Activated CD8-positive, alpha-beta memory T cell treated with anti-CD3 and anti-CD28 coated beads, Interleukin-2, amount 50 U/mL, for 48 hours (primary cell): ENCODE results near the gene POU6F1.

ENCODE experiments used
- DNase-seq: peaks from one replicate; pipeline ENCODE4 v3.0.0-alpha.2; 2020

POU6F1 gene

DNA sequence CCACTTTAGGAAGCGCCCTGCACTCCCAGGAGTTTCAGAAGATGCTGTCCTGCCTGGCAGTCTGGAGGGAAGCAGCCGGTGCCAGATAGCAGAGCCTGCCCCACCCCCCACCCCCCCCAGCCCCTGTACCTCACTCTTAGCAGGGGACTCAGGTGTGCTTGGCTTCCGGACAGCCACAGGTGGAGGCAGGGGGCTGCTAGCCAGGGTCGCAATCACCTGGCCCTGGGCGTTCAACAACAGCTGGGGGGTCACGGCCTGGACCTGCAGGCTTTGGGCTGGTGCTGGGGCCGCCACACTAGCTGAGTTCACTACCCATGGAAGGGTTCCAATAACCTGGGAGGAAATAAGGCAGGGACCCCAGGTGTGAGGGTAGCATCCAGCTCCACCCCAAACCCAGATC lies 22.0 kb downstream of the POU6F1 start:
- DNase-seq = no peak

DNA sequence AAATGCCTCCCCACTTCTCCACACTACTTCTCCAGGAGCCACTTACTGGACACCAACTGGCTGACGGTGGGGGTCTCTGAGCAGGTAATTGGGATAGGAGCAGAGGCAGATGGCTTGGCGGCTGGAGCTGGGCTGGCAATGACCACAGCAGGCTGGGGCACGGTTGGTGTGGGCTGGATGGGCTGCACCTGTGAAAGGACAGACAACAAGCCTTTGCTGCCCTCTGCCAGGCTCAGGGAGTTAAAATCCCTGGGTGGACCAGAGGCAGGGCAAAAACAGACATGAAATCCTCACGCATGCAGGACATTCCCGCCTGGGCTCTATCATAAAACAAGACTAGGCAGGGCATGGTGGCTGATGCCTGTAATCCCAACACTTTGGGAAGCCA lies 25.6 kb downstream of the POU6F1 start:
- DNase-seq = no peak

DNA sequence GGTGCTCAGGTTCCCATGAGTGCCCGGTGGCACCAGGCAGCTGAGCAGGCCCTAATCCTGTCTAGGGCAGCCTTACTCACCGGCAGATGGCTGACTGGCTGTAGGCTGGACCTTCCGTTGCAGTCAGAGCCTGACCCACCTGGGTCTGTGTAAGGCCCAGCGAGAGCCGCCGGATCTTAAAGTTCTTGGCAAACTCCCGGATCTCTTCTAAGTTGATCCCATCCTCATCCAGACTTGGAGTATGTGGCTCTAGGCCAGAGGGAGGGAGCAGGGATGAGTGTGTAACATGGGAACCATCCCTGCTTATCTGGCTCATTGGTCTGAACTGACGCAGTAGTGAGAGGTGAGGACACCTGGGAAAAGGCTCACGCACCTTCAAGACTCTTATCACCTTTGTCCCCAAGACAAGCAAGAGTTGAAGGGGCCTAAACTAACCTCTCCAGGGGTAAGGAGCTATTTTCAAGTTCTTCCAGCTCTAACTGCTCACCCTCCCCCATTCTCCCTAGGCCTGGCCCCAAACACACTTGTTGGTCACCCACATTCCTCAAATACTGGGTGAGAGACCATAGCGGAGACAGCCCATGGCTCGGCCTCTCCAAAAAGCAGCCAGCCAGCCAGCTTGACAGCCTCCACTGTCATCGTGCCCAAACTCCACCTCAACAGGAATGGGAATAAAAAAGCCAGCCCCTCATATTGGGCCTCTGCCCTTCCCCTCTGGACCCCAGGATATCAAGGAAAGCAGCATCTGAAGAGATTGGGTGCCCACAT lies 26.2 kb downstream of the POU6F1 start:
- no peak for DNase-seq

DNA sequence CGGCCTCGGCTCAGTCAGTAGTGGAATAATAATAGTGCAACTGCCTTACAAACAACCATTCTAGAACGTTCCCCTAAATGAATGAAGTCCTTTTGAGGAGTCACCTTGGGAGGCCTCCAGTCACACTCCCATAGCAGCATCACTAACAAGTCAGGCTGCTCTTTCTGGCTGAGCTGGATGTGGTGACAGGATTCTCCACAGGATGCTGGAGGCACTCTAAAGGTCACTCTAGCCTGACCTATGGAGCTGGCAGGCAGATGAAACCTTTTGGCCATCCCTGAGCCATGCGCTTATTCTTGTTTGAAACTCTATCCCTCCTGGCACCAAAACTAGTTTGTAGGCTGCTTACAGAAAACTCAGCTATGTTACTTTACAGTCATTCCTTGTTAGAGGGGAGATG lies 27.0 kb downstream of the POU6F1 start:
- DNase-seq = no peak

DNA sequence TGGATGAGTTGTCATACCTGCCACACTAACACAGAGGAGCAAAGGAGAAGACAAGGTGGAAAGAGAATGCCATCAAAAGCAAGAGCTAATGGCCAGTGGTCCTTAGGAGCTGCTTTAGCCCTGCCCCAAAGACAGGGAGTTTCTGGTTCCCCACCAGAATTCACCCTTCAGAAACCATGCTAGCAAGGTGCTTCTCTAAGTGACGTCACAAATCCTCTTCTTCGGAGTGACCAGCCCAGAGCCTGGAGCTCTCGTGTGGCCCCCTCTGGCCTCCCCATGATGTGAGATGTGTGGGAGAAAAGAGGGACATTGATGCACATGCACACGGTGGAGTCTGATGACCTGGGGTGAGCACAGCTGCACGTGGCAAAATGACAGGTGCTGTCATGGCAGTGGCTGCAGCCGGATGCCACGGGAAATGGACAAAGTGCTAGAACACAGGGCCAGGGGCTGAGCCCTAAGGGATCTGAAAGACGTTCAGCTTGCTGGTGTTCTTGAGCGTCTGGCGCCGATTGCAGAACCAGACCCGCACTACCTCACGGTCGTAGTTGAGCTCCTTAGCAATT lies 28.0 kb downstream of the POU6F1 start:
- DNase-seq = no peak

DNA sequence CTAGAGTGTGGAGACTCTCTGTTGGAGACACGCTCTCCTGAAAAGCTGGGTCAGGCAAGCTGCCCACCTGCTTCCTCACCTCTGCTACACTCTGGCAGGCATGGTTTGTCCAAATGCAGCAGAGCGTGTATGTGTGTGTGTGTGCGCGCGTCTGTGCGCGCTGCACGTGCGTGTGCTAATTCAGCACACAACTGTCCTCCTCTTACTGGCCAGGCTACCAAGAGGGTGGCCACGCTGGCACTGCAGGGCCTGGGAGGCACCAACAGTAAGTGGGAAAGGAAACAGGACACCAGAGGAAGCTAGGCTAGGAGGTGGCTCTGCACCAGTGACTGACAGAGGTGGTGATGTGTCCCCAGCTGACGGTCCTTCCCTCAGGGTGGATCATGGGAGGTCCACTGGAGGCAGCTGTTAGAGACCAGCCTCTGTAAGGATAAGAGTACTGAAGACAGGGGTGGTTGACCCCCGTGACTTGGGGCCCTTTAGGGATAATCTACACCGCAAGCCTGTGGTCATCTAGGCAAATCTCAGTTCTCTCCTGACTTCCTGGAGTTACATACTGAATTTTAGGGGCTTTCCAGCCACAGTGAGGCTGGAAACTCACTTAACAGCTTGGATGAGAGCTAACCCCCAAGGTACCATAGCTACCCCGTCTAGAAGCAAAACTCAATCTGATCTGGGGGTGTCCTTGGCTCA lies 29.4 kb downstream of the POU6F1 start:
- no peak for DNase-seq

DNA sequence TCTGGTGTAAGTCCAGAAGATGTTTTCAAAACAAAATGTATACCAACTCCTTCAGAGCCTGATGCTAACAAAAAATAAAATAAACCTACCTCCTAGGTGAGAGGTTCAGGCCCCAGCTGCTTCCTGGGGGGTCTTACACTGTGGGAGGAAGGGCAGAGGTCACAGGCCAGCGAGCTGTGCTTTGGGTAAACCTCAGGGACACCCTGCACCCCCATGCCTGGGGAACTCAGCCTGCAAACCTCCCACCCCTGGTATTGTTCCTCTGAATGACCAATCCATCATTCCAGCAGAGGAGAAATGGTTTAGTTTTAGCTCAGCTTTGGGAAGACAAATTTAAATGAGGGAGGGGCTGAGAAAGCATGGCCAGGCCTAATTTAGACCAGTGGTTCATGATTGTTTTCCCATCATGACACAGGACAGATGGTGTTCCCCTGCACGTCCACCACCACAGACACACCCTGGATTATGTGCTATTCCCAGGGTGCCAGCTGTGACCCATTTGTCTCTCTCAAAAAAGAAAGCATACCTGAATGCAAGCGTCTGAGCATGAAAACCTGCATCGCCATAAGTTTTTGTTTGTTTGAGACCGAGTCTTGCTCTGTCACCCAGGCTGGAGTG lies 30.4 kb downstream of the POU6F1 start:
- DNase-seq = no peak

DNA sequence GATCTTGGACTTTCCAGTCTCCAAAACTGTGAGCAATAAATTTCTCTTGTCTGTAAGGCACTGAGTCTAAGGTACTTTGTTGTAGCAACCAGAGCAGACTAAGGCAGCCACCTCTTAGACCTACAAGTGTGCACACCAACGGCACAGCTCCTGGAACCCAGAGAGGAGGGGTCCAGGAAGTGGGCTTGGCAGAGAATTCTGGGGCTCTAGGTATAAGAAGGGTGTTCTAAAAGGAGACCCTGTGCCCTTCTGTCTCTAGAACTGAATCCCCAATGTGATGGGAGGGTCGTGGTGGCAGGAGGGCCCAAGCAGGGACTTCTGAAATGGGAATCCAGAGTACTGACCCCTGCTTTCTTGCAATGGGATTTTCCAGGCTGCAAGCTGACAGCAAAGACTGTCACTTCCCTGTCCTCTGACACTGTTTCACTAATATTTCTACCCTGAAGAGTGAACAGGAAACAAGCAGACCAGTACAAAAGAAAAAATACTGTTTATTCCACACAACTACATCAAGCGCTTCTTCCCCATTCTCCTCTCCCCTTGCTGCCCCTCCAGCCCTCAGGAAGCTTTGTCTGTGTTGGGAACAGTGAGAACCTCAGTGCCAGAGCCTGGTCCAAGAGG lies 31.3 kb downstream of the POU6F1 start:
- no peak for DNase-seq

DNA sequence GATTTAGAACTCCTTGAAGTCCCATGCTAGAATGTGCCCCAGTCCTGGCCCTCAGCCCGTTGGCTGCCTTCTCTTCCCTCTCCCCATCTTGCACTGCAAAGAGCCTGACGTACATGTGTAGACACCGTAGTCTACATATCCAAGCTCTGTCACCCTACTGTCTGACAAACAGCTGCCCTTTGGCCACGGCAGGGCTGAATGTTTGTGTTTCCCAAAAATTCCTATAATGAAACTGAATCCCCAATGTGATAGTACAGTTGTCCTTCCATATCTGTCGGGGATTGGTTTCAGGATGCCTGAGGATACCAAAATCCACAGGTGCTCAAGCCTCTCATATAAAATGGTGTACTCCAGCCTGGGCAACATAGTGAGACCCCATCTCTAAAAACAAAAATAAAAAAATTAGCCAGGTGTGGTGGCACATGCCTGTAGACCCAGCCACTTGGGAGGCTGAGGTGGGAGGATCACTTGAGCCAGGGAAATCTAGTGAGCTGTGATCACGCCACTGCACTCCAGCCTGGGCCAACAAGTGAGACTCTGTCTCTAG lies 32.6 kb downstream of the POU6F1 start:
- DNase-seq = no peak

DNA sequence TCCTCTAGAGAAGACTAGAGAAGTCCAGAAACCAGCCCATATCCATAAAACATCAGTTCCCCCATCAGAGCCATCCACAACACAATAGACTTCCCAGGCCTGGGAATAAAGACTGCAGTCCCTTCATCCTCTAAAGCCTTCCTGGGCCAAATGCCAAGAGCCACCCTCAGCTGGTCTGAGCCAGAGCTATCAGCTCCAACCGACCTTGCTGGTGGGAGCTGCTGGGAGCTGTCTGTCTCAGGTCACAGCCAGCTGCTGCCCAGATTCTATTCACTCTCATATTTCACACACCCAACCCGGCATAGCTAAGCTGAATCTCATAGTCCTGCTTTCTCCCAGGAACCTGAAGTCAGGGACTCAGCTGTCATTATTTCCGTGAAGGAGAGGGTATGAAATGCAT lies 34.0 kb downstream of the POU6F1 start:
- no peak for DNase-seq

DNA sequence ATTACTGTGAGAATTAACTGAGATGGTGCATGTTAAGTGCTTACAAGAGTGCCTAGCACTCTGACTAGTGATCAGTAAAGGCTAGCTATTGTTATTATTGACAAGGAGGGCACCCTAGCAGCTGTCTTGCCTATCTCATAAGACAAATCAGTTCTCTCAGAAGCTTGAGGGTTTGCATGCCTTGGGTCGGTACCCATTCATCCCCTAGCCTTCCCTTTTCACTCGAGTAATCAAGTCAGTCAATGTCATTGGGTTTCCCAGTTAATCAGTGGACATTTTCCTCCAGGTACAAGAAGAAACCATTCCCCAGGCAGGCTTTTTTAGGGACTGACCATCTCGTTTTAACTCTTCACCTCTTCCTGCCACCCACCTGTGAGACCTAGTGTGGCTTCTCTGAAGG lies 34.5 kb downstream of the POU6F1 start:
- DNase-seq = no peak

DNA sequence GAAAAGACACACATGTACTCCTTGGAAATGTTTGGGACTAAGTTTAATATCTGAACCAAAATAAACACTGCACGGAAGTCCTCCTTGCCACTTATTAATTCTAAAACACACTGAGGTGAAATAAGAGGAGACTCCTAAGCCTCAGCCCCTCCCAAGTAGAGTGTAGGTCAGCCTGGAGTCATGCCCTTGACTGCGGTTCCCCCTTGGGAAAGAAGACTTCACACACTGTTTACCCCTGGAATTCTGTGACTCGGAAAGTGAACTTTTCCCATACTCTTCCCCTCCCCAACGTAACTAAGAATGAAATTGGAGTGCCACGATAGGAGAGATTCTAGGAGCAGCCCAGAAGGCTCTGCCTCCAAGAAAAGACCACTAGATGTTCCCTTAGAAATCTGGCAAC lies 36.3 kb downstream of the POU6F1 start:
- no peak for DNase-seq

DNA sequence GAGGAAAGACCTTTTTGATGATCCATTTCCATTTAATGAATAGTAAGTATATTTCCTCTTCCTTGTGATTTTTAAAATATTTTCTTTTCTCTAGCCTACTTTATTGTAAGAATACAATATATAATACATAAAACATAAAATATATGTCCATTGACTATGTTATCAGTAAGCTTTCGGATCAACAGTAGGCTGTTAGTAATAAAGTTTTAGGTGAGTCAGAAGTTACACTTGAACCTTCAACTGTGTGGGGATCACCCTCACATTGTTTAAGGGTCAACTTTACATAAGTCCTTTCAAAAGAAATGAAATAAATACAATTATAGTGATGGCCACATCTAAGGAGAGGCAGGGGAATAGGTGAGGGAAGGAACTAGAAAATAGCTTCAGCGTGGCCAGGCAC lies 40.0 kb downstream of the POU6F1 start:
- no peak for DNase-seq

DNA sequence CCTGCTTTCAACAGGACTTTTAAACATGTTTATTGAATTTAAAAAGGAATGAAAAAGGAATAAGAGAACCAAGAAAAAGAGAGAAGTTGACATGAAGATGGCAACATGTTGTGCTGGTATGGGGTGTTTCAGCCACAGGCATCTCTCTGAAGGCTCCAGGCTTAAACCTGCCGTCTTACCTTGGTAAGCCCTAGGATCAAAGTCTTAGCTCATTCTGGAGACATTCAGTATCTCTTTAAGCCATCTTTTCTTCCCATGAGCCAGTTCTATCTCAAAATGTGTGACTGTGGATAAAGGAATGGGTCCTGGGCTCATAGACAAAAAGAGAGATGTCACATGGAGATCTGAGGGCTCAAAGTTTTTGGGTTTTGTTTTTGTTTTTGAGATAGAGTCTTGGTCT lies 43.4 kb downstream of the POU6F1 start:
- DNase-seq = no peak

DNA sequence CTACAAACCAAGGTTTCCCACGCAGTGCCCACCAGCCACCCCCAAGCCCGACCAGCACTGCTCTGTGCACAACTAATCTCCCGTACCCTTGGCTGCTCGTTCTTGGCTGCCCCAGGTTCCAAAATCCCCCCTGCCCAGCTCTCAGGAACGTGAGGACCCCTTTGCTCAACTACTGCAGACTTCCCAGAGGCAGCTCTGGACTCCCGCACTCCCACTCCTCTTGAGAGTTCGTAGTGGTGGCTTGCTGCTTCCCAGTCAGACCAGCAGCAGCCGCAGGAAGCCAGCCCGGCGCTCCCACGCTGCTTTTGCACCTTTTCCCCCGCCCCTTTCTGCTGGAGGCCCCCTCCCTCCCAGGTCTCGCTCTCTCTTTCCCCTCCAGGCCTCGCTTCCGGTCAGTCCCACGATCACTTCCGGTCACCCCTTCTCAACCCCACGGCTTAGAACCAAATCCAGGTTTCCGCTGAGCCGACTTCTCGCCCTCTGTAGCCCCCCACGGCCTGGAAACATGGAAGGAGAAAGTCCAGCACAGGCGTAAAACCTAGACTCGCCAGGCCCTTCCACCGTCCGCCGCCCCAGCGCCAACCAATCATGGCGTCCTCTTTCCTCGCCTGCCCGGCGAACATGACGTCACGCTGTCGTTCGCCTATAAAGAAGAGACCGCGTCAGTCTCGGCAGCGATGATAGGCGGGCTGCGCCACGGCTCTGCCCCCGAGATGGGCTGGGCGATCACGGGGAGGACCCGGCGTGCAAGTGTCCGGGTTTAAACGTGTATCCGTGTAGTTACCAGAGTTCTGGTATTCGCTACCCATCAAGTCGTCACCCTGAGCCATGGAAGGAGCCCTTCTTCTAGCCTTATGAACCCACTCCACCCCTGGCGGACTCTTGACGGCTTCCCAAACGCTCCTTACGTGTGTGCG lies 45.1 kb downstream of the POU6F1 start, which contains the start of gene TFCP2:
TFCP2 (minus strand) TSS at position 621 of the 917 bp plus-strand sequence. CDS start 713 bp downstream, outside the sequence.
- DNase-seq = peak; percentile 95

DNA sequence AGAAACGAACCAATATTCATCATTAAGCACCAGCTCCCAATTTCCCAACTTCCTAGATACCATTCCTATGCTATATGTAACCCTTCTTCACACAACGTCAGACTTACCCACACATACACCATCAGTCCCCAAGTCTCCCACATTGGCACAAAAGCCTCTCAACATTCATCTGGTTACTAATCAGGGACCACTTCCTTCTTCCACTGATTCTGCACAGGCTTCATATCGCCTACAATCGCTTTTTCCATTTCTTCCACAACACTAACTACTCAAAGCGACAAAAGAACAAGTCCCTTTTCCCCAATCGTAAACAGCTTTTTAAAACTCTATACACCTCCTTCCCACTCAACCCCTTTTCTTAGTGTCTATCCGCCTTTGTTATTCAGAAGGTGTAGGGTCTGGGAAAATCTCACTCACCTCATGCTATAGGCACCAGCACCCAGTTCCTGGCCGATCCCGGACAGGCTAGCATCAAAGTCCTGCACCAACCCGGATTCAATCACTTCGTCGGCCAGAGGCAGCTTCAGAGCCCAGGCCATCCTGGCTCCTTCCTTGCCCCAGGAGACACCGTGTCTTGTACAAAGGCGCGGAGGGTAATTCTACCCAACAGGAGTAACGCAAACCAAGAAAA lies 45.9 kb downstream of the POU6F1 start:
- DNase-seq = no peak

DNA sequence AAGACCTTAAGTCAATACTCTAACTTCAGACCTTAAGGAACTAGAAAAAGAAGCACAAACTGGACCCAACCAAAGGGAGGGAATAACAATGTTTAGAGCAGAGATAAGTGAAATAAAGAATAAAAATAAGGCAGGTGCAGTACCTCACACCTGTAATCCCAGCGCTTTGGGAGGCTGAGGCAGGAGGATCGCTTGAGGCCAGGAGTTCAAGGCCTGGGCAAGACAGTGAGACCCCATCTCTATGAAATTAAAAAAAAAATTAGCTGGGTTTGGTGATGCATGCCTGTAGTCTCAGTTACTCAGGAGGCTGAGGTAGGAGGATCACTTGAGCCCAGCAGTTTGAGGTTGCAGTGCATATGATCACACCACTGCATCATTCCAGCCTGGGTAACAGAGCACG lies 54.1 kb downstream of the POU6F1 start:
- no peak for DNase-seq

DNA sequence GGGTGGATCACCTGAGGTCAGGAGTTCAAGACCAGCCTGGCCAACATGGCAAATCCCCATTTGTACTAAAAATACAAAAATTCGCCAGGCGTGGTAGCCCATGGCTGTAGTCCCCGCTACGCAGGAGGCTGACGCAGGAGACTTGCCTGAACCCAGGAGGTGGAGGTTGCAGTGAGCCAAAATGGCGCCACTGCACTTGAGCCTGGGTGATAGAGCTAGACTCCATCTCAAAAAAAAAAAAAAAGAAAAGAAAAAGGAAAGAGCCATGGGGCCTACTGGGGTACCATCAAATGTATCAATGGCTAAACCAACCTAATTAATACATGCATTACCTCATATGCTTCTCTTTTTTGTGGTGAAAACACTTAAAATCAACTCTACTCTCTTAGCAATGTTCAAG lies 55.6 kb downstream of the POU6F1 start:
- no peak for DNase-seq

DNA sequence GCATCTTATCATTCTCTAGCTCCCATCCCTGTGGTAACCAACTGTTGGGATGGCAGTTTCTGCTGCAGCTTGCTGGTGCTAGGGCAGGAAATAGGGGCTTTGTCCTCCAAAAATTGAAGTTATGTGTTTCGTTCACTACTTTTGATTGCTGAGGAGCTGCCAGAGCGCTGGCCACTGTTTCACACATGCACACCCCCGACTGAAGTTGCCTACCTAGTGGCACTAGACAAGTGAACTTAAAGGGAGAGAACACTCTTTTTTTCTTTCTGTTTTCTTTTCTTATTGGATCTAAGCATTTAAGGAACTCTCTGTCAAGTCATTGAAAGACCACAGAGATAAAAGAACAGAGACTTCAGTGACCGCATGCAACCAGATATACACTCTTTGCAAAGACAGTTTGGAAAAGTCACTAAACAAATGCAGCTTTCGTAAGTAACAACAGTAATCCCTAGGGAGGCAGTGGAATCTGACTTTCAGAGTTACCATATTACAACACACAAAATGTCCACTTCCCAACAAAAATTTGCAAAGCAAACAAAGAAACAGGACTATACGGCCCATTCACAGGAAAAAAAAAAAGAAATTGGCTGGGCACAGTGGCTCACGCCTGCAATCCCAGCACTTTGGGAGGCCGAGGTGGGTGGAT lies 56.9 kb downstream of the POU6F1 start:
- DNase-seq = no peak

DNA sequence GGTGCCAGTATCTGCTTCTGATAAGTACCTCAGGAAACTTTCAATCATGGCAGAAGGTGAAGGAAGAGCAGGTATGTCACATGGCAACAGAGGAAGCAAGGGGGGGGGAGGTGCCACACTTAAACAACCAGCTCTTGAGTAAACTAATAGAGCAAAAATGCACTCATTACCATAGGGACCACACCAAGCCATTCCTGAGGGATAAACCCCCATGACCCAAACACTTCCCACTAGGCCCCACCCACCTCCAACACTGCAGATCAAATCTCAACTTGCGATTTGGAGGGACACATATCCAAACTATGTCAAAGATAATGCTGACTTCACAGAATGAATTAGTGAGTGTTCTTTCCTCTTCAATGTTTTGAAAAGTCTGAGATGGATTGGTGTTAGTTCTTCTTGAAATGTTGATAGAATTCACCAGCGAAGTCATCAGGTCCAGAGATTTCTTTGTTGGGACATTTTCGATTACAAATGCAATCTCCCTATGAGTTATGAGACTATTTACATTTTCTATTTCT lies 61.6 kb downstream of the POU6F1 start:
- no peak for DNase-seq

DNA sequence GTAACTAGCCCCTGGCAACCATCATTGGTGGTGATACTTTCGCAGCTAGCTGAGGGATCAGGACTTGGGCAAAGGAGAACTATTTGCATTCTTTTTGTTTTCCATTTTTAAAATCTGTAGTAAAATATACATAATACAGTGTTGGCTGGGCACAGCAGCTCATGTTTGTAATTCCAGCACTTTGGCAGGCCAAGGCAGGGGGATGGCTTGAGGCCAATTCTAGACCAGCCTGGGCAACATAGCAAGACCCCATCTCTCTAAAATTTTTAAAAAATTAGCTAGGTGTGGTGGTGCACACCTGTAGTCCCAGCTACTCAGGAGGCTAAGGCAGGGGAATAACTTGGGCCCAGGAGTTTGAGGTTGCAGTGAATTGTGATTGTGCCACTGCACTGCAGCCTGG lies 64.9 kb downstream of the POU6F1 start:
- DNase-seq = no peak
